SK-N-SH (cell line): ENCODE measurements around the gene CTLA4. TPM values are rescaled to one million over a fixed set of nuclear protein-coding genes. Genes with fewer than 3 reads are reported as not detected.

Experiments
- CTCF ChIA-PET: fragments of 300-600, 350-600 bp; formaldehyde crosslinking; extraction: SDS; loops from one replicate; lab custom pipeline; 2021; lab: Yijun Ruan, JAX
- POLR2A ChIA-PET: fragments of 350-600 bp; sonication (Branson Sonifier 250); formaldehyde crosslinking; extraction: SDS; loops from one replicate; lab custom pipeline; 2020; ENCODE audit warnings: antibody characterized with exemption, inconsistent platforms; lab: Yijun Ruan, JAX
- DNase-seq: peaks from one replicate; pipeline ENCODE4 v3.0.0; 2012
- H2AFZ ChIP-seq: fragments of 200-600 bp; sonication (generic); 2 replicates; pipeline ENCODE4 v1.8.1; 2016; ENCODE audit warnings: antibody characterized with exemption, mild to moderate bottlenecking, low read depth
- H3F3A ChIP-seq: fragments of 200-600 bp; sonication (generic); replicated peaks from 2 replicates; pipeline ENCODE3; 2016; ENCODE audit warnings: antibody characterized with exemption, mild to moderate bottlenecking; ENCODE audit not compliant: insufficient read depth
- H3K27ac ChIP-seq, 2 experiments: fragments of 200-500 bp in 1 of 2; fragments of 200-600 bp in 1 of 2; sonication (Bioruptor generic) in 1 of 2; sonication (generic), shearing (Covaris generic) in 1 of 2; 2 replicates each; pipeline versions ENCODE4 v1.5.1 to v1.6.1; 2014 to 2016; ENCODE audit warnings: low read depth in 2 of 2, inconsistent platforms in 1 of 2, low read length in 1 of 2, mild to moderate bottlenecking in 1 of 2, mixed read lengths in 1 of 2
- H3K27me3 ChIP-seq: fragments of 200-600 bp; sonication (generic), shearing (Covaris generic); 2 replicates; pipeline ENCODE4 v1.6.1; 2016; ENCODE audit warnings: mixed run types; ENCODE audit not compliant: insufficient read depth
- H3K36me3 ChIP-seq, 2 experiments: fragments of 200-500 bp in 1 of 2; fragments of 200-600 bp in 1 of 2; sonication (Bioruptor generic) in 1 of 2; sonication (generic) in 1 of 2; replicated peaks in 1 of 2; 2 replicates each; pipeline versions ENCODE3 to v1.5.1; 2014 to 2016; ENCODE audit warnings: low read length in 1 of 2, mild to moderate bottlenecking in 1 of 2; ENCODE audit not compliant: insufficient read depth in 2 of 2, control insufficient read depth in 1 of 2
- H3K4me1 ChIP-seq, 2 experiments: fragments of 200-500 bp in 1 of 2; fragments of 200-600 bp in 1 of 2; sonication (Bioruptor generic) in 1 of 2; sonication (generic), shearing (Covaris generic) in 1 of 2; 2 replicates each; pipeline versions ENCODE4 v1.5.1 to v1.6.1; 2014 to 2016; ENCODE audit warnings: low read depth in 1 of 2, low read length in 1 of 2, mixed run types in 1 of 2; ENCODE audit not compliant: insufficient read depth in 2 of 2, control insufficient read depth in 1 of 2
- H3K4me2 ChIP-seq: fragments of 200-600 bp; sonication (generic), shearing (Covaris generic); 2 replicates; pipeline ENCODE4 v1.6.1; 2017; ENCODE audit warnings: mixed run types
- H3K4me3 ChIP-seq, 2 experiments: fragments of 200-500 bp in 1 of 2; fragments of 200-600 bp in 1 of 2; sonication (Bioruptor generic) in 1 of 2; sonication (generic), shearing (Covaris generic) in 1 of 2; 2 replicates each; pipeline versions ENCODE4 v1.5.1 to v1.8.1; 2014 to 2016; ENCODE audit warnings: low read depth in 2 of 2, inconsistent platforms in 1 of 2, low read length in 1 of 2, mild to moderate bottlenecking in 1 of 2, mixed read lengths in 1 of 2, moderate library complexity in 1 of 2
- H3K79me2 ChIP-seq: fragments of 200-600 bp; sonication (generic); 2 replicates; pipeline ENCODE4 v1.8.1; 2017; ENCODE audit warnings: mild to moderate bottlenecking; ENCODE audit not compliant: insufficient read depth
- H3K9ac ChIP-seq: fragments of 200-600 bp; sonication (generic); 2 replicates; pipeline ENCODE4 v1.6.1; 2017; ENCODE audit warnings: mixed run types
- H3K9me2 ChIP-seq: fragments of 200-600 bp; sonication (generic); 2 replicates; pipeline ENCODE4 v1.6.1; 2017; ENCODE audit warnings: mixed run types
- H3K9me3 ChIP-seq: fragments of 200-600 bp; sonication (generic); 2 replicates; pipeline ENCODE4 v1.6.1; 2017; ENCODE audit warnings: mixed run types, mild to moderate bottlenecking, moderate library complexity
- H4K20me1 ChIP-seq: fragments of 200-600 bp; sonication (generic); 2 replicates; pipeline ENCODE4 v1.6.1; 2017; ENCODE audit warnings: mild to moderate bottlenecking, mixed run types; ENCODE audit not compliant: insufficient read depth
- CHD2 ChIP-seq: fragments of 150-350 bp; IDR thresholded peaks from 2 replicates; pipeline ENCODE4 v1.6.1; 2018; ENCODE audit warnings: low read length; ENCODE audit not compliant: partially characterized antibody
- EP300 ChIP-seq, 2 experiments: IDR thresholded peaks; 2 replicates each; pipeline versions ENCODE4 v1.4.0 to v1.6.1; 2012; ENCODE audit warnings: borderline replicate concordance in 1 of 2, low read depth in 1 of 2, low read length in 1 of 2
- NRF1 ChIP-seq: IDR thresholded peaks from 2 replicates; pipeline ENCODE4 v1.6.1; 2012; ENCODE audit warnings: low read depth, mild to moderate bottlenecking, low read length
- RAD21 ChIP-seq: IDR thresholded peaks from 2 replicates; pipeline ENCODE4 v1.6.1; 2012; ENCODE audit warnings: mild to moderate bottlenecking, low read length
- RCOR1 ChIP-seq: fragments of 150-350 bp; IDR thresholded peaks from 2 replicates; pipeline ENCODE4 v1.6.1; 2017; ENCODE audit warnings: antibody characterized with exemption, low read length
- SMC3 ChIP-seq: IDR thresholded peaks from 2 replicates; pipeline ENCODE4 v1.6.1; 2012; ENCODE audit warnings: low read depth, low read length, improper control_type of control experiment
- TEAD4 ChIP-seq: IDR thresholded peaks from 2 replicates; pipeline ENCODE4 v1.4.0; 2012; ENCODE audit warnings: mild to moderate bottlenecking, borderline replicate concordance; ENCODE audit not compliant: insufficient read depth
- YY1 ChIP-seq: IDR thresholded peaks from 2 replicates; pipeline ENCODE4 v1.4.0; 2012; ENCODE audit warnings: low read depth, mild to moderate bottlenecking
- WGBS: methylation state at CpG from one replicate; pipeline ENCODE4 v1.1.6; 2017; ENCODE audit warnings: low lambda C conversion rate; 5-methylcytosine and 5-hydroxymethylcytosine counted together
- polyA plus RNA-seq, 3 experiments: library from polyadenylated mRNA; depleted of rRNA; stranded (reverse); fragments of >200 nt; gene quantifications; 2 replicates each; pipeline ENCODE4 v1.2.3, GENCODE V29; 2012
- TF ChIP-seq, protein P1 (sequence below): IDR thresholded peaks from 2 replicates; pipeline ENCODE4 v1.4.0; 2012; ENCODE audit warnings: low read depth, borderline replicate concordance
- TF ChIP-seq, protein P2 (sequence below): fragments of 150-350 bp; IDR thresholded peaks from 2 replicates; pipeline ENCODE4 v1.6.1; 2016; ENCODE audit warnings: mild to moderate bottlenecking, low read depth, low read length
- TF ChIP-seq, protein P3 (sequence below): IDR thresholded peaks from 2 replicates; pipeline ENCODE4 v1.6.1; 2012; ENCODE audit warnings: mild to moderate bottlenecking, low read depth, low read length, moderate library complexity
- TF ChIP-seq, protein P4 (sequence below): fragments of 200-600 bp; sonication (generic); IDR thresholded peaks from 2 replicates; pipeline ENCODE4 v1.6.1; 2017; ENCODE audit warnings: antibody characterized with exemption, mild to moderate bottlenecking, moderate library complexity
- TF ChIP-seq, protein P5 (sequence below): fragments of 150-350 bp; IDR thresholded peaks from 2 replicates; pipeline ENCODE4 v1.6.1; 2017; ENCODE audit warnings: antibody characterized with exemption, low read length, low read depth, borderline replicate concordance
- TF ChIP-seq, protein P6 (sequence below): IDR thresholded peaks from 2 replicates; pipeline ENCODE4; 2012

CTLA4 gene
- polyA plus RNA-seq, 1 of the 3 experiments (the other 2 are of a cell fraction), result not detected

DNA sequence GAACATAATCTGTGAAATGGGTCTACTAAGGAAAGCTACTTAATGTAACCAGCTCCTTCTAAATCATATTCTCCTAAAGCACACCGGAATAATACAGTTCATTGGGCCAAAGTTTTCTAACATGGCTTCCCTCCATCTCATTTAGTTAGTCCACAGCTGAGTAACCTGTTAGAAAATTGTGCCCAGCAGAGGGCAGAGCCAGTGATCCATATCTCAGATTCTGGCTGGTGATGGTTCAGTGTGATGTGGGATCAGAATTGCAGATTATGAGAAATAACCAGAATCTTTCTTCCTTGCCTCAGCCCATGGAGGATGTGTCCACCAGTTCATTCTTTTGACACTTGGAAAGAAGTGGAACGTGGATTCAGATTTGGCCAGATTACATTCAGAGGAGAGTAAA lies 9.4 kb upstream of the CTLA4 start:
- Histone ChIP-seq H3K27me3 (peaks cover 16% of the 10 kb centered on the region; the same call in 1 of the 2 replicates), H3F3A (no peaks in the 10 kb centered on the region), H3K4me3 (no peak overlapping the region), H3K4me2 (no peak overlapping the region), H3K9me3 (no peaks in the 10 kb centered on the region), H3K4me1 (no peaks in the 10 kb centered on the region; a peak in 1 of 4 replicates), H3K9me2 (no peaks in the 10 kb centered on the region), H3K27ac (no peak overlapping the region), H3K9ac (no peak overlapping the region), H3K36me3 (no peaks in the 10 kb centered on the region), H3K79me2 (no peaks in the 10 kb centered on the region), H4K20me1 (no peaks in the 10 kb centered on the region), H2AFZ (no peak overlapping the region)
- no peak for TF ChIP-seq RCOR1
- TF ChIP-seq, protein P1, sequence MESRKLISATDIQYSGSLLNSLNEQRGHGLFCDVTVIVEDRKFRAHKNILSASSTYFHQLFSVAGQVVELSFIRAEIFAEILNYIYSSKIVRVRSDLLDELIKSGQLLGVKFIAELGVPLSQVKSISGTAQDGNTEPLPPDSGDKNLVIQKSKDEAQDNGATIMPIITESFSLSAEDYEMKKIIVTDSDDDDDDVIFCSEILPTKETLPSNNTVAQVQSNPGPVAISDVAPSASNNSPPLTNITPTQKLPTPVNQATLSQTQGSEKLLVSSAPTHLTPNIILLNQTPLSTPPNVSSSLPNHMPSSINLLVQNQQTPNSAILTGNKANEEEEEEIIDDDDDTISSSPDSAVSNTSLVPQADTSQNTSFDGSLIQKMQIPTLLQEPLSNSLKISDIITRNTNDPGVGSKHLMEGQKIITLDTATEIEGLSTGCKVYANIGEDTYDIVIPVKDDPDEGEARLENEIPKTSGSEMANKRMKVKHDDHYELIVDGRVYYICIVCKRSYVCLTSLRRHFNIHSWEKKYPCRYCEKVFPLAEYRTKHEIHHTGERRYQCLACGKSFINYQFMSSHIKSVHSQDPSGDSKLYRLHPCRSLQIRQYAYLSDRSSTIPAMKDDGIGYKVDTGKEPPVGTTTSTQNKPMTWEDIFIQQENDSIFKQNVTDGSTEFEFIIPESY, result no peak
- TF ChIP-seq, protein P2, sequence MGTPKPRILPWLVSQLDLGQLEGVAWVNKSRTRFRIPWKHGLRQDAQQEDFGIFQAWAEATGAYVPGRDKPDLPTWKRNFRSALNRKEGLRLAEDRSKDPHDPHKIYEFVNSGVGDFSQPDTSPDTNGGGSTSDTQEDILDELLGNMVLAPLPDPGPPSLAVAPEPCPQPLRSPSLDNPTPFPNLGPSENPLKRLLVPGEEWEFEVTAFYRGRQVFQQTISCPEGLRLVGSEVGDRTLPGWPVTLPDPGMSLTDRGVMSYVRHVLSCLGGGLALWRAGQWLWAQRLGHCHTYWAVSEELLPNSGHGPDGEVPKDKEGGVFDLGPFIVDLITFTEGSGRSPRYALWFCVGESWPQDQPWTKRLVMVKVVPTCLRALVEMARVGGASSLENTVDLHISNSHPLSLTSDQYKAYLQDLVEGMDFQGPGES, result no peak
- no peak for TF ChIP-seq TEAD4
- TF ChIP-seq, protein P3, sequence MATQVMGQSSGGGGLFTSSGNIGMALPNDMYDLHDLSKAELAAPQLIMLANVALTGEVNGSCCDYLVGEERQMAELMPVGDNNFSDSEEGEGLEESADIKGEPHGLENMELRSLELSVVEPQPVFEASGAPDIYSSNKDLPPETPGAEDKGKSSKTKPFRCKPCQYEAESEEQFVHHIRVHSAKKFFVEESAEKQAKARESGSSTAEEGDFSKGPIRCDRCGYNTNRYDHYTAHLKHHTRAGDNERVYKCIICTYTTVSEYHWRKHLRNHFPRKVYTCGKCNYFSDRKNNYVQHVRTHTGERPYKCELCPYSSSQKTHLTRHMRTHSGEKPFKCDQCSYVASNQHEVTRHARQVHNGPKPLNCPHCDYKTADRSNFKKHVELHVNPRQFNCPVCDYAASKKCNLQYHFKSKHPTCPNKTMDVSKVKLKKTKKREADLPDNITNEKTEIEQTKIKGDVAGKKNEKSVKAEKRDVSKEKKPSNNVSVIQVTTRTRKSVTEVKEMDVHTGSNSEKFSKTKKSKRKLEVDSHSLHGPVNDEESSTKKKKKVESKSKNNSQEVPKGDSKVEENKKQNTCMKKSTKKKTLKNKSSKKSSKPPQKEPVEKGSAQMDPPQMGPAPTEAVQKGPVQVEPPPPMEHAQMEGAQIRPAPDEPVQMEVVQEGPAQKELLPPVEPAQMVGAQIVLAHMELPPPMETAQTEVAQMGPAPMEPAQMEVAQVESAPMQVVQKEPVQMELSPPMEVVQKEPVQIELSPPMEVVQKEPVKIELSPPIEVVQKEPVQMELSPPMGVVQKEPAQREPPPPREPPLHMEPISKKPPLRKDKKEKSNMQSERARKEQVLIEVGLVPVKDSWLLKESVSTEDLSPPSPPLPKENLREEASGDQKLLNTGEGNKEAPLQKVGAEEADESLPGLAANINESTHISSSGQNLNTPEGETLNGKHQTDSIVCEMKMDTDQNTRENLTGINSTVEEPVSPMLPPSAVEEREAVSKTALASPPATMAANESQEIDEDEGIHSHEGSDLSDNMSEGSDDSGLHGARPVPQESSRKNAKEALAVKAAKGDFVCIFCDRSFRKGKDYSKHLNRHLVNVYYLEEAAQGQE, result no peak
- TF ChIP-seq YY1, result no peak
- TF ChIP-seq, protein P4, sequence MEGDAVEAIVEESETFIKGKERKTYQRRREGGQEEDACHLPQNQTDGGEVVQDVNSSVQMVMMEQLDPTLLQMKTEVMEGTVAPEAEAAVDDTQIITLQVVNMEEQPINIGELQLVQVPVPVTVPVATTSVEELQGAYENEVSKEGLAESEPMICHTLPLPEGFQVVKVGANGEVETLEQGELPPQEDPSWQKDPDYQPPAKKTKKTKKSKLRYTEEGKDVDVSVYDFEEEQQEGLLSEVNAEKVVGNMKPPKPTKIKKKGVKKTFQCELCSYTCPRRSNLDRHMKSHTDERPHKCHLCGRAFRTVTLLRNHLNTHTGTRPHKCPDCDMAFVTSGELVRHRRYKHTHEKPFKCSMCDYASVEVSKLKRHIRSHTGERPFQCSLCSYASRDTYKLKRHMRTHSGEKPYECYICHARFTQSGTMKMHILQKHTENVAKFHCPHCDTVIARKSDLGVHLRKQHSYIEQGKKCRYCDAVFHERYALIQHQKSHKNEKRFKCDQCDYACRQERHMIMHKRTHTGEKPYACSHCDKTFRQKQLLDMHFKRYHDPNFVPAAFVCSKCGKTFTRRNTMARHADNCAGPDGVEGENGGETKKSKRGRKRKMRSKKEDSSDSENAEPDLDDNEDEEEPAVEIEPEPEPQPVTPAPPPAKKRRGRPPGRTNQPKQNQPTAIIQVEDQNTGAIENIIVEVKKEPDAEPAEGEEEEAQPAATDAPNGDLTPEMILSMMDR, result no peak
- no peak for TF ChIP-seq SMC3
- no peak for TF ChIP-seq RAD21
- TF ChIP-seq, protein P5, sequence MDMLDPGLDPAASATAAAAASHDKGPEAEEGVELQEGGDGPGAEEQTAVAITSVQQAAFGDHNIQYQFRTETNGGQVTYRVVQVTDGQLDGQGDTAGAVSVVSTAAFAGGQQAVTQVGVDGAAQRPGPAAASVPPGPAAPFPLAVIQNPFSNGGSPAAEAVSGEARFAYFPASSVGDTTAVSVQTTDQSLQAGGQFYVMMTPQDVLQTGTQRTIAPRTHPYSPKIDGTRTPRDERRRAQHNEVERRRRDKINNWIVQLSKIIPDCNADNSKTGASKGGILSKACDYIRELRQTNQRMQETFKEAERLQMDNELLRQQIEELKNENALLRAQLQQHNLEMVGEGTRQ, result no peak
- no peak for TF ChIP-seq CHD2
- no peak for TF ChIP-seq EP300 (IDR thresholded peaks at IDR 0.05; ENCODE audit: borderline replicate concordance in 1 of 2, low read depth in 1 of 2, low read length in 1 of 2)
- TF ChIP-seq NRF1, result no peak
- TF ChIP-seq, protein P6, sequence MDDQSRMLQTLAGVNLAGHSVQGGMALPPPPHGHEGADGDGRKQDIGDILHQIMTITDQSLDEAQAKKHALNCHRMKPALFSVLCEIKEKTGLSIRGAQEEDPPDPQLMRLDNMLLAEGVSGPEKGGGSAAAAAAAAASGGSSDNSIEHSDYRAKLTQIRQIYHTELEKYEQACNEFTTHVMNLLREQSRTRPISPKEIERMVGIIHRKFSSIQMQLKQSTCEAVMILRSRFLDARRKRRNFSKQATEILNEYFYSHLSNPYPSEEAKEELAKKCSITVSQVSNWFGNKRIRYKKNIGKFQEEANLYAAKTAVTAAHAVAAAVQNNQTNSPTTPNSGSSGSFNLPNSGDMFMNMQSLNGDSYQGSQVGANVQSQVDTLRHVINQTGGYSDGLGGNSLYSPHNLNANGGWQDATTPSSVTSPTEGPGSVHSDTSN, result no peak
- ChIA-PET POLR2A (no interaction called here), CTCF (interaction anchor here (0.9 to 1.1 kb wide), 2 partner anchors 12 to 51 kb away, joined by 3 read pairs; no protein-coding TSS in a partner anchor)
- no peak for DNase-seq
- WGBS, result 50% methylated on average over 2 of the region's 2 CpGs
